CD14-positive monocyte (primary cell): ENCODE results near the gene GABRG3. TPM values are rescaled to one million over a fixed set of nuclear protein-coding genes. Genes with fewer than 3 reads are reported as not detected.

ENCODE experiments used
- DNase-seq, 3 donors: peaks; one replicate each; pipeline ENCODE4 v3.0.0-alpha.2; 2011 to 2022
- H2AFZ ChIP-seq: 2 replicates; pipeline ENCODE4 v1.6.0; 2012; ENCODE audit warnings: mild to moderate bottlenecking, low read depth, low read length, inconsistent platforms; ENCODE audit not compliant: insufficient read depth, poor library complexity, severe bottlenecking
- H3K27ac ChIP-seq, 2 donors: 1 replicate in 1 of 2; 2 replicates in 1 of 2; pipeline ENCODE4 v1.5.1; 2012 to 2013; ENCODE audit warnings: low read length in 2 of 2, control low read depth in 1 of 2, inconsistent platforms in 1 of 2, low read depth in 1 of 2, mild to moderate bottlenecking in 1 of 2
- H3K27me3 ChIP-seq, 2 donors: one replicate each; pipeline versions ENCODE4 v1.6.0 to v1.6.1; 2011 to 2013; ENCODE audit warnings: low read length in 2 of 2; ENCODE audit not compliant: control insufficient read depth in 2 of 2, insufficient read depth in 2 of 2
- H3K36me3 ChIP-seq, 2 donors: replicated peaks in 1 of 2; 1 replicate in 1 of 2; 2 replicates in 1 of 2; pipeline versions ENCODE4 v1.5.1 to v1.6.1; 2012 to 2013; ENCODE audit warnings: low read length in 2 of 2, control low read depth in 1 of 2, inconsistent platforms in 1 of 2, mild to moderate bottlenecking in 1 of 2; ENCODE audit not compliant: insufficient read depth in 2 of 2, control insufficient read depth in 1 of 2
- H3K4me1 ChIP-seq, 2 donors: 1 replicate in 1 of 2; 2 replicates in 1 of 2; pipeline versions ENCODE4 v1.5.1 to v1.6.1; 2012 to 2013; ENCODE audit warnings: low read length in 2 of 2, control low read depth in 1 of 2, inconsistent platforms in 1 of 2, mild to moderate bottlenecking in 1 of 2, moderate library complexity in 1 of 2; ENCODE audit not compliant: insufficient read depth in 2 of 2, control insufficient read depth in 1 of 2
- H3K4me2 ChIP-seq: replicated peaks from 2 replicates; pipeline ENCODE3; 2012; ENCODE audit warnings: low read length, moderate library complexity, mild to moderate bottlenecking; ENCODE audit not compliant: poor library complexity, severe bottlenecking; ENCODE audit errors: extremely low read depth
- H3K4me3 ChIP-seq, 3 experiments: fragments of 200-600 bp in 1 of 3; sonication (generic) in 1 of 3; replicated peaks in 1 of 3; 1 replicate in 2 of 3; 2 replicates in 1 of 3; pipeline ENCODE4 v1.5.1; 2011 to 2013; ENCODE audit warnings: low read length in 3 of 3, mild to moderate bottlenecking in 3 of 3, control low read depth in 2 of 3, low read depth in 2 of 3, inconsistent platforms in 1 of 3, moderate library complexity in 1 of 3
- H3K79me2 ChIP-seq: 2 replicates; pipeline ENCODE4 v1.6.0; 2012; ENCODE audit warnings: mild to moderate bottlenecking, control low read depth, inconsistent platforms, low read length, moderate library complexity; ENCODE audit not compliant: insufficient read depth
- H3K9ac ChIP-seq: 2 replicates; pipeline ENCODE4 v1.6.0; 2017; ENCODE audit warnings: low read length, mild to moderate bottlenecking; ENCODE audit not compliant: insufficient read depth, poor library complexity, severe bottlenecking
- H3K9me3 ChIP-seq, 2 donors: replicated peaks in 1 of 2; 1 replicate in 1 of 2; 2 replicates in 1 of 2; pipeline versions ENCODE4 v1.5.1 to v1.6.1; 2012 to 2013; ENCODE audit warnings: low read length in 2 of 2, control low read depth in 1 of 2; ENCODE audit not compliant: control insufficient read depth in 1 of 2, insufficient read depth in 1 of 2
- H4K20me1 ChIP-seq: 2 replicates; pipeline ENCODE4 v1.6.0; 2012; ENCODE audit warnings: mild to moderate bottlenecking, low read length, control low read depth, moderate library complexity; ENCODE audit not compliant: insufficient read depth
- H3K27ac Mint-ChIP-seq, 7 donors: one replicate each; pipeline ENCODE4 v1.8.0; 2020; ENCODE audit warnings: mild to moderate bottlenecking in 7 of 7, mixed read lengths in 7 of 7, moderate library complexity in 6 of 7, inconsistent platforms in 2 of 7
- H3K27me3 Mint-ChIP-seq, 3 donors: one replicate each; pipeline ENCODE4 v1.8.0; 2021 to 2022; ENCODE audit warnings: low read depth in 3 of 3, mild to moderate bottlenecking in 3 of 3, mixed read lengths in 3 of 3, moderate library complexity in 3 of 3, inconsistent platforms in 1 of 3
- H3K36me3 Mint-ChIP-seq, 2 donors: one replicate each; pipeline ENCODE4 v1.8.0; 2020; ENCODE audit warnings: mixed read lengths in 2 of 2, inconsistent platforms in 1 of 2, mild to moderate bottlenecking in 1 of 2
- H3K4me1 Mint-ChIP-seq: one replicate; pipeline ENCODE4 v1.8.0; 2020; ENCODE audit warnings: mild to moderate bottlenecking, mixed read lengths
- H3K4me3 Mint-ChIP-seq, 2 donors: one replicate each; pipeline ENCODE4 v1.8.0; 2020; ENCODE audit warnings: mild to moderate bottlenecking in 2 of 2, mixed read lengths in 2 of 2, moderate library complexity in 1 of 2
- H3K9me3 Mint-ChIP-seq, 7 donors: one replicate each; pipeline ENCODE4 v1.8.0; 2020 to 2022; ENCODE audit warnings: mixed read lengths in 7 of 7, mild to moderate bottlenecking in 6 of 7, moderate library complexity in 6 of 7, inconsistent platforms in 2 of 7
- WGBS: methylation state at CpG from one replicate; pipeline ENCODE4 v1.1.5; 2013; ENCODE audit warnings: missing lambda C conversion rate; ENCODE audit not compliant: insufficient coverage; 5-methylcytosine and 5-hydroxymethylcytosine counted together
- intact Hi-C, 2 donors: fragments of 100-400 bp; cut with micrococcal nuclease; formaldehyde crosslinking; loops; one replicate each; pipeline versions ENCODE4 v1.15.0 to v1.15.1; 2023
- polyA plus RNA-seq, 3 donors: library from polyadenylated mRNA; depleted of rRNA in 1 of 3; unstranded in 2 of 3; stranded (reverse) in 1 of 3; fragments of 300-500 nt in 2 of 3; fragments of >200 nt in 1 of 3; fragmentation: Illumina TruSeq in 2 of 3; gene quantifications; 1 replicate in 2 of 3; 2 replicates in 1 of 3; pipeline ENCODE4 v1.2.3, GENCODE V29; 2012 to 2021
- TF ChIP-seq, protein P1 (sequence below): fragments of 200-600 bp; IDR thresholded peaks from one replicate; pipeline ENCODE4 v1.8.0; 2022; ENCODE audit warnings: antibody characterized with exemption, mild to moderate bottlenecking

Gene GABRG3
- polyA plus RNA-seq, 3 donors, result not detected

DNA sequence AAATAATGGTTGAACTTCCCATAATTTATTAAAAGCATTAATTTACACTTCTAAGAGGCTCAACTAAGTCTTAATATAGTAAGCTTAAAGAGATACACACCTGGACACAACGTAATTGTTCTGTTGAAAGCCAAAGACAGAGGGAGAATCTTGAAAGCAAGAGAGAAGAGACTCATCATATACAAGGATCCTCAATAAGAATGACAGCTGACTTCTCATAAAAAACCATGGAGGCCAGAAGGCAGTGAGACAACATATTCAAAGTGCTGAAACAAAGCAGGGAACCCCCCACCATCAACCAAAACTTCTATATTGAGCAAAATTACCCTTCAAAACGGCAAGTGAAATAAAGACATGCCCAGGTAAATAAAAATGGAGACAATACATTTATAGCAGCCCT is 16.6 kb upstream of the GABRG3 start:
- H3K4me2 ChIP-seq, result no peak overlapping the region
- no peak overlapping the region for H3K27ac ChIP-seq
- no peak overlapping the region for H3K4me3 ChIP-seq
- no peaks in the 10 kb centered on the region for H3K27me3 Mint-ChIP-seq
- intact Hi-C loops, result no loop called here
- no peak overlapping the region for H2AFZ ChIP-seq
- no peaks in the 10 kb centered on the region for H3K4me1 Mint-ChIP-seq
- H3K4me3 Mint-ChIP-seq, result no peak overlapping the region
- no peaks in the 10 kb centered on the region for H3K79me2 ChIP-seq
- no peaks in the 10 kb centered on the region for H3K4me1 ChIP-seq
- H3K36me3 ChIP-seq, result no peaks in the 10 kb centered on the region
- H3K9ac ChIP-seq, result no peak overlapping the region
- TF ChIP-seq, protein P1, sequence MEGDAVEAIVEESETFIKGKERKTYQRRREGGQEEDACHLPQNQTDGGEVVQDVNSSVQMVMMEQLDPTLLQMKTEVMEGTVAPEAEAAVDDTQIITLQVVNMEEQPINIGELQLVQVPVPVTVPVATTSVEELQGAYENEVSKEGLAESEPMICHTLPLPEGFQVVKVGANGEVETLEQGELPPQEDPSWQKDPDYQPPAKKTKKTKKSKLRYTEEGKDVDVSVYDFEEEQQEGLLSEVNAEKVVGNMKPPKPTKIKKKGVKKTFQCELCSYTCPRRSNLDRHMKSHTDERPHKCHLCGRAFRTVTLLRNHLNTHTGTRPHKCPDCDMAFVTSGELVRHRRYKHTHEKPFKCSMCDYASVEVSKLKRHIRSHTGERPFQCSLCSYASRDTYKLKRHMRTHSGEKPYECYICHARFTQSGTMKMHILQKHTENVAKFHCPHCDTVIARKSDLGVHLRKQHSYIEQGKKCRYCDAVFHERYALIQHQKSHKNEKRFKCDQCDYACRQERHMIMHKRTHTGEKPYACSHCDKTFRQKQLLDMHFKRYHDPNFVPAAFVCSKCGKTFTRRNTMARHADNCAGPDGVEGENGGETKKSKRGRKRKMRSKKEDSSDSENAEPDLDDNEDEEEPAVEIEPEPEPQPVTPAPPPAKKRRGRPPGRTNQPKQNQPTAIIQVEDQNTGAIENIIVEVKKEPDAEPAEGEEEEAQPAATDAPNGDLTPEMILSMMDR, result no peak
- no peak for DNase-seq
- H3K36me3 Mint-ChIP-seq, result no peaks in the 10 kb centered on the region
- H3K9me3 ChIP-seq, result peaks cover 3 to 8% of the 10 kb centered on the region in 2 donors
- H3K27me3 ChIP-seq, result no peaks in the 10 kb centered on the region
- H4K20me1 ChIP-seq, result no peaks in the 10 kb centered on the region
- WGBS, result no CpG with 5 or more reads among the region's 2 CpGs
- H3K9me3 Mint-ChIP-seq, result peaks cover 0 to 12% (median 4%) of the 10 kb centered on the region in 7 donors
- H3K27ac Mint-ChIP-seq, result no peak overlapping the region

DNA sequence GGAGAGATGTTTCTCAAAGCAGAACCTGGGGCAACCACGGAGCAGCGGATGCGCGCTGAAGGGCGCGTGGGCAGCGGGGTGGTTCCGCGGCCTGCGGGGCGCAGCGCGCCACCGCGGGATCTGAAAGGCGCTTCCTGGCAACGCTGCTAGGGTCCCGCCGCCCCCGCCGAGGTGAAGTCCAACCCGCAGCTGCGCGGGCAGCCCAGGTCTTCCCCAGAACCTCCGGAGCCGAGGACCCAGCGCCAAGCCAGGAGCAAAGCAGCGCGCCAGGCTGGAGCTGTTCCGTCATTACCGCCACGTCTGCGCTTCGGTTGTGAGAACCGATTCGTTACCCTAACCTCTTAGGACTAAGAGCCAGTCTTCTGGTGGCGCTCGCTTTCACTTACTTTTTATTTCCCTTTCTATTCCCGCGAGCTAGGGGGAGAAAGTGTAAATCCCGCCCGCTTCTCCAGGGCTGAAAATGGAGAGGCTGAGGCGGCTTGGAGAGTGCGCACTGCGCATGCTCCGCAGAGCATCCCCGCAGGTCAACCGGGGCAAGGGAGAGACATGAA is 3.2 kb upstream of the GABRG3 start:
- Histone ChIP-seq H3K79me2 (no peaks in the 10 kb centered on the region), H2AFZ (no peak overlapping the region), H3K27me3 (peaks cover 6 to 32% of the 10 kb centered on the region in 2 donors), H3K4me3 (no peak overlapping the region), H4K20me1 (no peaks in the 10 kb centered on the region), H3K36me3 (no peaks in the 10 kb centered on the region), H3K9ac (no peak overlapping the region), H3K9me3 (peaks cover 0 to 7% of the 10 kb centered on the region in 2 donors), H3K27ac (no peak overlapping the region), H3K4me2 (no peak overlapping the region), H3K4me1 (no peaks in the 10 kb centered on the region)
- H3K27ac Mint-ChIP-seq, result no peak overlapping the region
- intact Hi-C loops, result no loop called here
- WGBS, result 6% methylated on average over 36 of the region's 48 CpGs
- H3K27me3 Mint-ChIP-seq, result peaks cover 28 to 41% (median 38%) of the 10 kb centered on the region in 3 donors
- H3K36me3 Mint-ChIP-seq, result no peaks in the 10 kb centered on the region
- H3K4me3 Mint-ChIP-seq, result peak overlapping the region in 1 of 2 donors; percentile 57
- no peak for DNase-seq
- TF ChIP-seq, protein P1, result no peak
- no peaks in the 10 kb centered on the region for H3K4me1 Mint-ChIP-seq
- H3K9me3 Mint-ChIP-seq, result peaks cover 0 to 12% (median 2%) of the 10 kb centered on the region in 7 donors
